Right forelimb (tissue), 1 donor: ENCODE results near the gene GDPD4.

ENCODE experiments used
- DNase-seq: peaks from one replicate; pipeline ENCODE4 v3.0.0-alpha.2; 2018

GDPD4 gene

GRCh38 chr11:77294040-77294439 is 7.4 kb downstream of the GDPD4 start:
- DNase-seq, result no peak

- no peak for DNase-seq
These were observed 11.7 kb downstream of the GDPD4 start for GRCh38 chr11:77289737-77290136.

- DNase-seq, result no peak
These were observed 13.7 kb downstream of the GDPD4 start for GRCh38 chr11:77287615-77288273.

- no peak for DNase-seq
These were observed 14.3 kb downstream of the GDPD4 start for GRCh38 chr11:77287136-77287535.

GRCh38 chr11:77284476-77285468 is 16.7 kb downstream of the GDPD4 start:
- DNase-seq, result no peak

- no peak for DNase-seq
These were observed 18.4 kb downstream of the GDPD4 start for GRCh38 chr11:77283101-77283500.

GRCh38 chr11:77278595-77279506 is 22.6 kb downstream of the GDPD4 start:
- DNase-seq, result no peak

- DNase-seq, result no peak
These were observed 25.2 kb downstream of the GDPD4 start for GRCh38 chr11:77276271-77276670.

GRCh38 chr11:77270921-77271320 is 30.6 kb downstream of the GDPD4 start:
- DNase-seq, result no peak

- DNase-seq, result no peak
These were observed 31.9 kb downstream of the GDPD4 start for GRCh38 chr11:77269484-77270123.

- no peak for DNase-seq
These were observed 33.5 kb downstream of the GDPD4 start for GRCh38 chr11:77267962-77268361.

- DNase-seq, result no peak
These were observed 34.7 kb downstream of the GDPD4 start for GRCh38 chr11:77266766-77267165.

- no peak for DNase-seq
These were observed 38.7 kb downstream of the GDPD4 start for GRCh38 chr11:77262803-77263202.

- no peak for DNase-seq
These were observed 41.8 kb downstream of the GDPD4 start for GRCh38 chr11:77259641-77260040.

GRCh38 chr11:77253690-77254089 is 47.8 kb downstream of the GDPD4 start:
- DNase-seq, result no peak

GRCh38 chr11:77252555-77253270 is 48.8 kb downstream of the GDPD4 start:
- no peak for DNase-seq

- DNase-seq, result no peak
These were observed 50.4 kb downstream of the GDPD4 start for GRCh38 chr11:77250881-77251640.

GRCh38 chr11:77249427-77249826 is 52.1 kb downstream of the GDPD4 start:
- no peak for DNase-seq

GRCh38 chr11:77244277-77245027 is 57.0 kb downstream of the GDPD4 start:
- no peak for DNase-seq

GRCh38 chr11:77236901-77237300 is 64.6 kb downstream of the GDPD4 start:
- no peak for DNase-seq
